Fibroblast of villous mesenchyme (primary cell): ENCODE data around the gene TMCO1. TPM values are rescaled to one million over a fixed set of nuclear protein-coding genes. Genes with fewer than 3 reads are reported as not detected.

Experiments
- DNase-seq: peaks from one replicate; pipeline ENCODE4 v3.0.0-alpha.2; 2010; ENCODE audit warnings: low read depth
- H3K4me3 ChIP-seq: 2 replicates; pipeline ENCODE4 v1.5.1; 2011; ENCODE audit warnings: low read depth, mild to moderate bottlenecking, low read length
- CTCF ChIP-seq: IDR thresholded peaks from 2 replicates; pipeline ENCODE4 v1.5.1; 2012; ENCODE audit warnings: low read depth, mild to moderate bottlenecking, low read length; ENCODE audit not compliant: insufficient read depth
- total RNA-seq: library from RNA; depleted of rRNA; stranded (reverse); fragments of >200 nt; gene quantifications from 2 replicates; pipeline ENCODE4 v1.2.3, GENCODE V29; 2012

The TMCO1 gene
- total RNA-seq, 1 donor = 121 TPM

- peak; percentile 22 for DNase-seq
- H3K4me3 ChIP-seq = peak overlapping the region; percentile 82
- no peak for TF ChIP-seq CTCF
Observed at GRCh38 chr1:165697491-165697880, 71.2 kb downstream of the TMCO1 start.

DNA sequence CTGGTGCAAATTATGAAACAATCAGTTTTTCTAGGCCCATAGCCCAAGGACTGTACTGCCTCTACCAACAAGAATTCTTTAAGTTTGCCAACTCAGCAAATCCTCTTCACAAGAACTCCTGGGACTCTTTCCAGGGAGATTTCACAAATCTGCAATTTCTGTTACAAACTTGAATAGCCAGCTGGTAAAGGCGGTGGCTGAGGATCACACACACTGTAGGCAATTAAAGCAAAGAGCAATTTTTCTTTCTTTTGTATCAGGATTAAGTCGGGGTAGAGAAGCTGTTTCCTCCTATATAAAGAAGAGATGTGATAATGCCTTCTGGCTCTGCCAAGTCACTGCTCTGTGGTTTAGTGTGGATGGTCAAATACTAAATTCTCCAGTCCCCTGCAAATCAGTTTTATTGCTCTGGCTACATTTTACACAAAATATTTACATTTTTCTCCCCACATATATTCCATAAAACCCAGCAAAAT, 72.0 kb downstream of the TMCO1 start:
- peak; percentile 96 for DNase-seq
- TF ChIP-seq CTCF = no peak
- H3K4me3 ChIP-seq = peak overlapping the region; percentile 82

GRCh38 chr1:165695031-165695430, 73.6 kb downstream of the TMCO1 start:
- no peak for TF ChIP-seq CTCF
- H3K4me3 ChIP-seq = no peak overlapping the region
- peak; percentile 30 for DNase-seq

- H3K4me3 ChIP-seq = no peak overlapping the region
- DNase-seq = no peak
- TF ChIP-seq CTCF = no peak
Observed at GRCh38 chr1:165688046-165688445, 80.6 kb downstream of the TMCO1 start.

DNA sequence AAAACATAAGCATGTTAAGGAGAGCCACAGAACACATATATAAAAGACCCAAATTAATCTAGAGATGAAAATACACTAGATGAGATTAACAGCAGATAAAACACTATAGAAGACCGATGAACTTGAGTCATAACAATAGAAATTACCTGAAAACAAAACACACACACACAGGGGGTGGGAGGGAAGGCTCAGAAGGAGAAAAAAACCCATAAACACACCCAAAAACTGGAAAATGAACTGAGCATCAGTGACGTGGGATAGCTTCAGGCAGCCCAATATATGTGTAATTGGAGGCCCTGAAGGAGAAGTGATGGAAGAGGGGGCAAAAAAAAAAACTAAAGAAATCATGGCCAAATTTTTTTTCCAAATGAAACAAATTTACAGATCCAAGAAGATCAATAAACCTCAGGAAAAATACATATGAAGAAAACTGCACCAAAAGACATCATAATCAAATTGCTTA, 81.7 kb downstream of the TMCO1 start:
- TF ChIP-seq CTCF = no peak
- DNase-seq = no peak
- no peak overlapping the region for H3K4me3 ChIP-seq

DNA sequence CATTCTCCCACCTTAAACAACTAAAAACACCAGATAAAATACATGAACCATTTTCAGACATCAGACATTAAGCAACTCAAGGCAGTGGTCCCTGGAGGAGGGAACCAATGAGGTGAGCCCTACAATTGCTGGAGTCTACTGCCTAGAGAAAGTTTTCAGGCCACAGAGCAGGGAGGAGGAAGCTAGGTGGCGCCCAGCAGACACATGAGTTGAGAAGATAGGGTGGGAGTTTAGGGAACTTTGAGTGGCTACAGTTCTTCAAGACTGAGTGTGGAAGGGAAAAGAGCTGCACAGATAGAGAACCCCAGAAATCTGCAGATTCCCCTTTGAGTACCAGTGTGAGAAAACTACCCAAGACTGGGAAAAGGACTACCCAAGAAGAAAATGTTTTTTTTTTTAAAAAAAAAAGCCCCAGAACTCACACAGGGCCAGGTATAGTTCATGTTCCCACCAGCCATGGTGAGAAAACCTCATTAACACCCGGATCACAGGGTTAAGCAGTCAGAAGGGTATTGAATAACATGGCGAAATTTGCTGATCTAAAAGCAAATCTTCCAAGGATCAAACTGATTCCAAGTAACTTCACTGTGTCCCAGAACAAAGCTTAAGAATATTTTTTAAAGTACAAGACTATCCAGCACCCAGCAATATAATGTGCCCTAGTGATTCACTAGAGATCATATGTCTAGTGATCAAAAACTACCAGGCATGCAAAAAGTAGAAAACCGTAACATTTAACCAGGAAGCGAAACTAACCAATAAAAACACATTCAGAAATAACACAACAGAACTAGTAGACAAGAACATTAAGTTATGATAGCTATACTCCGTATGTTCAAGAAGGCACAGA, 82.3 kb downstream of the TMCO1 start:
- peak; percentile 10 for DNase-seq
- peak; percentile 37 for TF ChIP-seq CTCF
- no peak overlapping the region for H3K4me3 ChIP-seq
